Measurements from ENCODE around the gene TYW1.
"Not testable (repeated sequence)": the region's sequence is repeated elsewhere in the genome, so short reads cannot be mapped to it uniquely, and the experiment has no call there.

The TYW1 gene

GRCh38 chr7:67049908-67050307 lies 53.3 kb downstream of the TYW1 start:
- not testable (repeated sequence) for DNase-seq

GRCh38 chr7:67052161-67052560 lies 55.5 kb downstream of the TYW1 start:
- DNase-seq, result not testable (repeated sequence)

- DNase-seq, result no peak
Observed at GRCh38 chr7:67056683-67057082, 60.0 kb downstream of the TYW1 start.

- not testable (repeated sequence) for DNase-seq
Observed at GRCh38 chr7:67061321-67061720, 64.7 kb downstream of the TYW1 start.

DNA sequence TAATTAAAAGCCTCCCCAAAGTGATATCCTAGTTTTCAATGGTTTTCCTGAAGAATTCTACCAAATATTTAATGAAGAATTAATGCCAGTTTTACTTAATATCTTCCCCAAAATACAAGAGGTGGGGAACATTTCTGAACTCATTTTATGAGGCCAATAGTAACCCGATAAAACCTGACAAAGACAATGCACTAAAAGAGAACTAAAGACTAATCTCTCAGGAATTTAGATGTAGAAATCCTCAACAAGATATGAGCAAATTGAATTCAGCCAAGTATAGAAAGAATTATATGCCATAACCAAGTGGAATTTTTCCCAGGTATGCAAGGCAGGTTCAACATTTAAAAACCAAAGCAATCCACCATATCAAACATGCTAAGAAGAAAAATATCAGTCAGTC lies 66.2 kb downstream of the TYW1 start:
- DNase-seq, result not testable (repeated sequence)

GRCh38 chr7:67066950-67067622 lies 70.5 kb downstream of the TYW1 start:
- DNase-seq, result not testable (repeated sequence)

GRCh38 chr7:67076120-67076519 lies 79.5 kb downstream of the TYW1 start:
- not testable (repeated sequence) for DNase-seq

GRCh38 chr7:67082880-67083279 lies 86.2 kb downstream of the TYW1 start:
- DNase-seq, result not testable (repeated sequence)

GRCh38 chr7:67089261-67089660 lies 92.6 kb downstream of the TYW1 start:
- DNase-seq, result not testable (repeated sequence)

- not testable (repeated sequence) for DNase-seq
Observed at GRCh38 chr7:67091053-67091452, 94.4 kb downstream of the TYW1 start.

- not testable (repeated sequence) for DNase-seq
Observed at GRCh38 chr7:67098031-67098430, 101.4 kb downstream of the TYW1 start.

- not testable (repeated sequence) for DNase-seq
Observed at GRCh38 chr7:67099406-67099805, 102.8 kb downstream of the TYW1 start.

DNA sequence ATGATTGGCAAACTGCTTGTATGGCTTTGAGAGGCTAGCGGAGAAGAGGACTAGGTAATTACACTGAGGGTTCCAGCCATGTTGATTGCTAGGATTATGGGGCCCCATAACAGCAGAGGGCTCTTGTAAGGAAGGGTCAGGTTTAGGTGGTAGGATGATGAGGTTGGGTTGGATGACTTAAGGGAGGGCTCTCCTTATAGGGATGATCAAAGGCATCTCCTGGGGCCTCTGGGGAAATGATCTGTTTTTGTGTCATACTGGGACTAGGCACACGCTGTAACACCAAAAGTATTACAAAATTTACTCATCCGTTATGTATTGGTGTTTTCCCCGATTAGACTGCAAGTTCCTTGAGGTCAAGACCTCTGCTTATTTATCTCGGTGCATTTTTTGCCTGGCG lies 103.4 kb downstream of the TYW1 start:
- DNase-seq, result not testable (repeated sequence)

DNA sequence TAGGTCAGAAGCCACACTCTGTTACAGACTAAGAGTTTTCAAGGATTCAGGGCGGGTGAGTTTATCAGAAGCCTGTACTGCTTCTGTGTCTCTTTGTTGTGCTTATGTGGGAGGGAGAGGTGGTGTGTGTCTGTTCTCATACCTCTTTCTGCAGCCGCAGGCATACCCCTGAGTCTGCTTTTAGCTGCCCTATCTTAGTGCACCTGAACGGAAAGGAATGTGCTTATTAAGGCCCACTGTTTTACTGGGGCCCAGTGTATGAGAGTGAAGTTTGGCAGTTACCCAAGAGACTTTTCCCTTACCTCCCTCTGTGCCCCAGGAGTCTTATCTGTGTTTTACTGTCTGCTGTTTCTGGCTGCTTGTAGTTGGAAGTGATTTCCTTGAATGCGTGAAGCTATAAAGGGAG lies 104.3 kb downstream of the TYW1 start:
- no peak for DNase-seq

GRCh38 chr7:67104937-67105336 lies 108.3 kb downstream of the TYW1 start:
- not testable (repeated sequence) for DNase-seq

DNA sequence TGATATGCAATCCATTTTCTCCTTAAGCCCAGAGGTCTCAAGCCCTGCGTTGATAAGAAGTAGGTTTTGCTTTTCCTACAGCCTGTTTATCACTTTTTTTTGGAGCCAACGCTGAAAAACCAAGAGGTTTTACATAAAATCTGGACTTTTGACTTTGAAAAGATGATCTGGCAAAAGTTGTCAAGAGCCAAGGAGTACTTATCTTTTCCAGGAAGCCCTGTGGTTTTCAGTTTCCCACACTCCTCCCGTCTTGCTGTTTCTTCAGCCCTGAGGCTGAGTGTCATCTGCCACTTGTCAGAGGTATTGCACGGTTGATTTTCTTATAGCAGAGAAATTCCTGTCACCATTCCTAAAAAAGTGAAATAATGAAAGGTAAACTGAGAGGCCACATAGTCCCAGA lies 108.7 kb downstream of the TYW1 start:
- peak; percentile 17 for DNase-seq

DNA sequence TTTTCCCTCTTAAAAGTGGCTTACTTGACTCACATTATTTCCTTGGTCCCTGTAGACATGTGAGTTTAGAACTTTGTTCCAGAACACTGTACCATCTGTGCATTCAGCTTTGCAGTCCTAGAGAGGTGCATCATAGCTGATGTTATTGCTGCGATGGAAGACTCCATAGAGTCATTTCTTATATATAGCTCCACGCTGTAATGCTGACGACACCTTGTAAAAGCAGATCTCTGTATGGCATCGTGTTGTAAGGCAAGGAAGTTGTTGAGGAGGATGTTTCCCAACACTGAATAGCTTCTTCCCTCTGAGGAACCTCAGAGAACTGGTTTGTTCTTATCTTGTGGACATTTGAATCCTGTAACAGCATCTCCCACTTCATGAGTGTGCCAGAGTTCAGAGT lies 109.6 kb downstream of the TYW1 start:
- DNase-seq, result not testable (repeated sequence)

DNA sequence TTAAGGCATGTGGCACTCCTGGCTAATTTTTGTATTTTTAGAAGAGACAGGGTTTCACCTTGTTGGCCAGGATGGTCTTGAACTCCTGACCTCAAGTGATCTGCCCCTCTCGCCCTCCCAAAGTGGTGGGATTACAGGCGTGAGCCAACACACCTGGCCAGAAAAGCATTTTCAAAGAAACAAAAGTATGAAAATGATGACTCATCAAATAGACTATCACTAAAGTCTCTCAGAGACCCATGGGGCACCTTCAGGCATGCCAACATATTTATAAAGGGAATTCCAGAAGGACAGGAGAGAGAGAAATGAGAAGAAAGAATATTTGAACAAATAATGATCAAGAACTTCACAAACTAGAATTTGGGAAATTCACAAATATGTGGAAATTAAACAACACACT lies 114.7 kb downstream of the TYW1 start:
- DNase-seq, result not testable (repeated sequence)

GRCh38 chr7:67114483-67115246 lies 118.0 kb downstream of the TYW1 start:
- DNase-seq, result not testable (repeated sequence)

GRCh38 chr7:67120491-67120890 lies 123.9 kb downstream of the TYW1 start:
- not testable (repeated sequence) for DNase-seq

GRCh38 chr7:67128257-67128656 lies 131.6 kb downstream of the TYW1 start:
- not testable (repeated sequence) for DNase-seq

GRCh38 chr7:67130766-67131165 lies 134.1 kb downstream of the TYW1 start:
- DNase-seq, result not testable (repeated sequence)

- peak; percentile 68 for DNase-seq
Observed at GRCh38 chr7:67134912-67135311, 138.3 kb downstream of the TYW1 start.

All from activated CD4-positive, alpha-beta T cell treated with anti-CD3 and anti-CD28 coated beads, Interleukin-2, Interleukin-6, amounts not matched to agents 100 ng/mL and 50 ng/mL, durations not matched to agents 16 hours and 8 hours (primary cell).